OCI-LY3 (cell line): Measurements from ENCODE around the gene ATG7.

Source experiments
- EZH2phosphoT487 ChIP-seq: fragments of 200-600 bp; shearing (Covaris generic); IDR thresholded peaks from 2 replicates; pipeline ENCODE4 v1.6.1; 2018; ENCODE audit warnings: antibody characterized with exemption, mixed run types, low read depth
- TF ChIP-seq, protein P1 (sequence below): fragments of 200-600, 300-600 bp; sonication (generic); IDR thresholded peaks from 2 replicates; pipeline ENCODE4 v1.5.1; 2014; ENCODE audit warnings: antibody characterized with exemption, low read length, low read depth

DNA sequence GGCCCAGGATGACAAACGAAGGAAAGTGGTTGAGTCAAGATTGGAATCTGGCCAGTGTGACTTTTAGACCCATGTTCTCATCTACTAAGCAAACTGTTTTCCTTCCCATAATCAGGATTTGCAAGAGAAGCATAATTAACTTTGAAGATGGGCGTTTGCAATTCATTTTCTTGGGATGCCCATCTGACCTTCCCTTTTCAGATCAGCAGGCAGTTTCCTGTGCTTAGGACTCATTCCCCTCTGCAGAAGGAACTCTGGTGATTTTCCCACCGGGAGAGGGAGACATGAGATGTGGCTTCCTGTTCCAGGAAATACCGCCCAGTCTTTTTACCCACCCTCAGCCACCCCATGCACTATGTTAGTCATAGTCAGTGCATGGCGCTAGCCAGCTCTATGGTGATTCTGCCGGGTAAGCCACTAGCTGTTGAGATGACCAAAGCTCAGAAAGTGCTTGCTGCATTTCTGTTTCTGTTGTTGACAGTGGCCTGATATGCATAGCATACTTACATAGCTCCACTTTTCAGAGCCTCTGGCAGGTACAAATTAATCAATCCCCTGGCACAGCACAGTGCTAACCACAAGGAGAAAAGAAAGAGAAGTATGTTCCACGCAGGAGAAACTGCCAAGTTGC is 242.1 kb downstream of the ATG7 start:
- TF ChIP-seq, protein P1, sequence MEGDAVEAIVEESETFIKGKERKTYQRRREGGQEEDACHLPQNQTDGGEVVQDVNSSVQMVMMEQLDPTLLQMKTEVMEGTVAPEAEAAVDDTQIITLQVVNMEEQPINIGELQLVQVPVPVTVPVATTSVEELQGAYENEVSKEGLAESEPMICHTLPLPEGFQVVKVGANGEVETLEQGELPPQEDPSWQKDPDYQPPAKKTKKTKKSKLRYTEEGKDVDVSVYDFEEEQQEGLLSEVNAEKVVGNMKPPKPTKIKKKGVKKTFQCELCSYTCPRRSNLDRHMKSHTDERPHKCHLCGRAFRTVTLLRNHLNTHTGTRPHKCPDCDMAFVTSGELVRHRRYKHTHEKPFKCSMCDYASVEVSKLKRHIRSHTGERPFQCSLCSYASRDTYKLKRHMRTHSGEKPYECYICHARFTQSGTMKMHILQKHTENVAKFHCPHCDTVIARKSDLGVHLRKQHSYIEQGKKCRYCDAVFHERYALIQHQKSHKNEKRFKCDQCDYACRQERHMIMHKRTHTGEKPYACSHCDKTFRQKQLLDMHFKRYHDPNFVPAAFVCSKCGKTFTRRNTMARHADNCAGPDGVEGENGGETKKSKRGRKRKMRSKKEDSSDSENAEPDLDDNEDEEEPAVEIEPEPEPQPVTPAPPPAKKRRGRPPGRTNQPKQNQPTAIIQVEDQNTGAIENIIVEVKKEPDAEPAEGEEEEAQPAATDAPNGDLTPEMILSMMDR: no peak
- no peak for TF ChIP-seq EZH2phosphoT487
